ENCODE results near the gene ACVRL1. TPM values are rescaled to one million over a fixed set of nuclear protein-coding genes. Genes with fewer than 3 reads are reported as not detected.
A peak's percentile ranks its signal among the peaks of the same experiment; 100 is the strongest.

The ACVRL1 gene
- total and polyA plus RNA-seq, 2 donors (not counting 1 experiment from before 2014, with no cell fraction given), result not detected

- no peaks in the 10 kb centered on the region for H3K9me3 Mint-ChIP-seq (ENCODE audit: insufficient read depth)
- Histone ChIP-seq H2AFZ (ENCODE audit: insufficient read depth, low read depth, low read length, poor library complexity, severe bottlenecking) (peak within 1 kb of the TSS; percentile 87), H3K4me1 (ENCODE audit: control insufficient read depth in 2 of 2, insufficient read depth in 2 of 2, low read length in 2 of 2) (peaks cover 9 to 18% of the 10 kb centered on the region in 2 donors), H3K4me2 (replicated peaks; ENCODE audit: low read depth, low read length, poor library complexity, severe bottlenecking) (peak within 1 kb of the TSS; percentile 95), H3K9me3 (ENCODE audit: control extremely low read depth in 1 of 3, control insufficient read depth in 2 of 3, insufficient read depth in 1 of 3, low read length in 2 of 3) (no peaks in the 10 kb centered on the region), H3K79me2 (ENCODE audit: control insufficient read depth, insufficient read depth, low read length) (no peaks in the 10 kb centered on the region), H3K27ac (ENCODE audit: low read length in 2 of 2) (peak within 1 kb of the TSS; percentile 6 to 60), H4K20me1 (ENCODE audit: control insufficient read depth, insufficient read depth, low read length, poor library complexity, severe bottlenecking) (no peaks in the 10 kb centered on the region), H3K36me3 (replicated peaks in 1 of 2; ENCODE audit: control extremely low read depth in 1 of 2, control insufficient read depth in 1 of 2, extremely low read depth in 1 of 2, insufficient read depth in 2 of 2, low read length in 1 of 2) (no peaks in the 10 kb centered on the region), H3K27me3 (replicated peaks in 1 of 4; ENCODE audit: control extremely low read depth in 1 of 4, control insufficient read depth in 3 of 4, insufficient read depth in 4 of 4, low read length in 3 of 4) (peaks cover 0 to 28% (median 6%) of the 10 kb centered on the region in 4 experiments), H3K9ac (ENCODE audit: low read length) (peak within 1 kb of the TSS; percentile 75), H3K4me3 (ENCODE audit: control extremely low read depth in 1 of 5, extremely low read depth in 1 of 5, insufficient read depth in 1 of 5, low read depth in 2 of 5, low read length in 4 of 5) (peak within 1 kb of the TSS; percentile 48 to 80 (median 75))
- peak within 1 kb of the TSS; percentile 97 for H3K4me3 Mint-ChIP-seq
- WGBS (ENCODE audit: insufficient coverage), result under 1% methylated on average over 84 of the region's 86 CpGs
- peak; percentile 90 for DNase-seq
- CTCF ChIA-PET, result no interaction called here
- H3K27ac Mint-ChIP-seq, result peak within 1 kb of the TSS; percentile 80
- peaks cover 26% of the 10 kb centered on the region for H3K4me1 Mint-ChIP-seq
- intact Hi-C loops (cut with micrococcal nuclease), result loop anchor here (1.0 to 5.0 kb wide), 4 partner anchors 55 to 1056 kb away; partner anchors contain the start of genes EIF4B and TAMALIN
- ATAC-seq (ENCODE audit: low read depth), result peak; percentile 93
- no peak for TF ChIP-seq CTCF (IDR thresholded peaks at IDR 0.05)
- TF ChIP-seq EZH2 (IDR thresholded peaks at IDR 0.05; ENCODE audit: borderline replicate concordance, insufficient read depth, low read depth, low read length, poor library complexity, severe bottlenecking), result no peak
- POLR2A ChIA-PET, result no interaction called here
- peaks cover 27% of the 10 kb centered on the region for H3K27me3 Mint-ChIP-seq
Measured at GRCh38 chr12:51951199-51951842, 44.0 kb downstream of the ACVRL1 start, which contains the start of gene ACVR1B. Gene ACVR1B, plus strand, starts transcription at chr12:51951699. Its CDS starts 45 bp downstream, at chr12:51951744.

Measured in B cell (primary cell).